NCI-H524 treated with DMSO at 0.1 percent for 48 hours (cell line): Measurements from ENCODE around the gene CHRM2.

Experiments used
- DNase-seq: peaks from one replicate; lab custom pipeline; 2025; lab: John Stamatoyannopoulos, UW

The CHRM2 gene

DNA sequence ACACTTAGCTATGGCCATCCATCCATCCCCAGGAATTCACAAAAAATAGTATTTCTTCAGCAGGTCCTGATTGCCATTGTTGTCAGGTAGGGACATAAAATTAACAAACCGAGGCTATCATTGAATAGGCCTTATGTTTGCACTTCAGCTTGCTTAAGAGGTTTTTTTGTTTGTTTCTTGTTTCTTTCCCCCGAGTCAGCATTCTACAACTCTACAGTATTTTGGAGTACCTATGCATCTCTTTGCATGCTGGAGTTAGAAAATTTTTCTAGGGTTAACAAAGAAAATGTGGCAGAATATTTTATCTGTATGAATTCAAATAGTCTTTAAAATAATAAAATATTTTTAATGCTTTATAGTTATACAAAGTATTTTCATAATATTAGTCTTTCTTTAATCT lies 26.3 kb downstream of the CHRM2 start:
- DNase-seq: no peak

DNA sequence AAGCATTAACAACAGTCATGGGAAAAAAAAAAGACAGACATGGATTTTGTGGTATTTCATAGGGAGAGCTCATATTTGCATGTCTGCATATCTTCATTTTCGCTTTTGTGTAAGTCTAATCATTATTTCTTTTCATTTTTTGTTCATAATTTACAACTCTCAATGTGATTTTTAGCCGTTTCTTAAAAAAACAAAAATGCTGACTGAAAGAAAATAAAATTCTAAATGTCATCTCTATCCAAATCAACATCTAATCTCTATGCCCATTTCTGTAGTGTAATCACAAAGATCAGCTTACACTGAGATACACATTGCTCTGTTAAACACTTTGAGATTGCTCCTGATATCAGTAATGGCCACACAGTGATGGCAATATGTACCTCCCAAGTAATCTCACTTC lies 29.2 kb downstream of the CHRM2 start:
- no peak for DNase-seq

DNA sequence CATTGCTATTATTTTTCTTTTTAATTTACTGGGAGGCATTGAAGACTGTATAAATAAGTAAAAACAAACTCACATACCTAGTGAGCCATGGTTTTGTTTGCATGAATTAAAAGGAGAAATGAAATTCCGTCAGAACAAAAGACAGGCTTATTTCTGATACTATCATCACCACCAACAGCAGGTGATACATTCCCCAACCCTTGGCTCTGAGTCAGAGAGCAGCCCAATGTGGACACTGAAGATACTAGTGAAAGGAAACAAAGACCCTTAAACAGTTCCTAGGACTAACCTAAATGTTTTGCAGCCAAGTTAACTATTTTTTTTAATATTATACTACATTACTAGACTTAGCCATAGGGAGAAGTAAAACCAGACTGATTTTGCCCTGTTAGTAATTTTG lies 31.6 kb downstream of the CHRM2 start:
- no peak for DNase-seq

DNA sequence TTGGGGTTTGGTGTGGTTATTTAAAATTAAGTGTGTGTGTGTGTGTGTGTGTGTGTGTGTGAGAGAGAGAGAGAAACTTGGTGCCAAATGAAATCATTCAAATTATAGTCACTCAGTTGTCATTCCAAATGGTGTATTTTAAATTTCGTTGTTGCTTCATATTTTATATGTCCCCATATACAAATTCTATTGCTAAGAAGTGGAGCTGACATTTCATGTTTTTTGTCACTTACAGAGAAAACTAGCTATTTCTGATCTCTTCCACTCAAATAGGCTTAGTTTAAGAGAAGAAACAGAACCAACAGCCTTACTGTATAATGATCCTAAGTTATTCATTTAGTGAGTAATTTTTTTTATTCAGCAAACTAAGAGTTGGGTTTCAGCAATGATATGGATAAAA lies 42.3 kb downstream of the CHRM2 start:
- DNase-seq: no peak

DNA sequence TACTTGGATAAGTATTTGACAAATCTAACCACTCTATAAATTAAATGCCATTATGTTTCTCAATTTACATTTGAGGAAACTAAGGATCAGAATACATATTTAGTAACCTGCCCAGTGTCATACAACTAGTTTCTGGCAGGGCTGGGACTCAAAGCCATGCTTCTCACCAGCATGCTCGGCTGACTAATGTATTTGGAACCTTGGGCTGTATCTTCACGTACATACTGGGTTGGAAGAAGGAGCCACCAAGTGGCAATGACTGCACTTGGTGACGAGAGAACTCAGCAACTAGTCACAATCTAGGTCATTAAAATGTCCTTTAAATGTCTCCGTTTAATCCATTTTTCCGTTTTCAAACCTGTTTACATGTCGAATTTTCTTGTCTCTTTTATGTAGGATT lies 42.9 kb downstream of the CHRM2 start:
- no peak for DNase-seq

DNA sequence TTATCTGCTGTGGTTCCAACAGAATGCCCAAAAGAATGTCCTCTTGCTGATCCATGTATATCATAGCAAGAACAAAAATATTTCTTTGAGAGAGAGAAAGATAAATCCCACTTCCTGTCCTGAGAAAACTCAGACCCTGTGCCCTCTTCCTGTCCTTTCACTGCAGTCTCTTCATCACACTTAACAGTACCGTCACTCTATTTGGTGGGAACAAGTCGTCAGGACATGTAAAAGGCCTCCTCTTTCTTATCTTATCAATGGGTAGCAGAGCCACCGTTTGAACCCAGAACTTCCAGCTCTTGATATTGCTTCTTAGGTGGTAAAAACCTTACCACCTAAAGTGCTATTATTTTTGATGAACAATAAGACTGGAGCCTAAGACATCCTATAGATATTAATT lies 43.9 kb downstream of the CHRM2 start:
- DNase-seq: no peak

DNA sequence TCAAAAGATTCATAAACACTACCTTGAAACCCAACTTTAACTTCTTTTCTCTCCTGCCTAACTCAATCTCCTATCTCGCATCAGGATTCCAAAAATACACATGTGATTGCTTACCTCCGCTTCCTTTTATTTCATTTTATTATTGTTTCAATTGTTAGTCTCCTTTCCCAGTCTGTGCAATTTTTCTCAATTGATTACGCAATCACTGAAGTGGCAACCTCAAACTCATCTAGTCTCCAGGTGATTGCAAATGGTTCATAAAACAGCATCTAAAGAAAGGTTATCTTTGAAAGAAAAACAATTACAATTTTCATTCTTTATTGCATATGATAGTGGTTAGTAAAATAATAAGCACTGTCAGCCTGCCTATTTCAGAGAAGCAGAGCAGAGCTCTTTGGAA lies 45.6 kb downstream of the CHRM2 start:
- no peak for DNase-seq

DNA sequence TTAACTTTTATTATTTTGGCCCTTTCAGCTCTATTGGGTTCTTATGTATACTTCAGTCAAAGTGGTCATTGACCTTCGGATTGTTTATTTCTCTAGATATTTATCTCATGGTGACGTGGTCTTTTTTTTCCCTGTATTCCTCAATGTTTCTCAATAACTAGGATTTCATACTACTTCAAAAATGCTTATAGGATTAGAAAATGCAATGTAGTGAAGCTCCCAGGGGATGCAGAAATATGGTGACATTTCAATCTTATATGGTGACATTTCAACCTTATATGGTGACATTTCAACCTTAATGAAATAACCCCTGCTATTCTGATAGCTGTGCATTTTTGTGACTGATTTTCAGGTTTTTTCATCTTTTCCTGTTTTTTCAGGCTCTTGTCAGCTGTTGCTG lies 51.4 kb downstream of the CHRM2 start:
- DNase-seq: no peak

DNA sequence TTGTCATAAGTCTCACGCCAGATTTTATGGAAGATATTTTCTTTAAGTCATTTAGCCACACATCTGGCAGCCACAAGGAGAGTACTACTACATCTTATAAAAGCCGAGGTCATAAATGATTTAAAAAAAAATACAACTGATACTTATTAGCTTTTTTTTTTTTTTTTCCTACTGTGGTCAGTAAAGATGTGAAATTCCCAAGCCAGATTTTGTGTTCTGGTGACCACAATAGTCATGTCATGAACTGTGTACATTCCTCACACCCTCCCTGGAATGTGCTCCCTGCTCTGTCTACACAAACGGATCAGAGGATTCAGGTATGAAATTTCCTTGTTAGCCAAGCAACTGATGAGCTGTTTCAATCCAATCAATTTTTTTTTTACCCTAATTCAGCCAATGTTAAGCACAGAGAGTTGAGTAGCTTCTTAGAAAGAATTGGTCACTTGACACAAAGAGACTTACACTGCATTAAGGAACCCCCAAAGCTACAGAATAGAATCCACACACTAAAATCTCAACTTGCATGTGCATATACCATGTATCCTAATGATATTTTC lies 54.7 kb downstream of the CHRM2 start:
- DNase-seq: no peak

DNA sequence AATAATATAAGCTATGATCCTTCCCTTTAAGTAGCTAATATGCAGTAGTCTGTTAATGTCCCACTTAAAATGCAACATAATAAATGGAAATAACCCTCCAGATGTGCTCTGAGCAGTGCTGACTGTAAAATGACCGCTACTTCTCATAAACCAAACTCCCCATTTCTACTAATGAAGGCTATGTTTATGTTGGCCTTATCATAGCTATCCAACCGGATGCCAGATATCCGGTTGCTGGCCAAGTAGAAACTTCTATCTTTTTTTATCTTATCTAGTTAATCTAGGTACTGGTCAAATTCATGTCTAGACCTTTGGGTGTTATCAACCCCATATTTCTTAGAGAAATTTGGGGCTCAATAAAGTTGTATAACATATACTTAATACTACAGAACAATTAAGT lies 56.6 kb downstream of the CHRM2 start:
- no peak for DNase-seq

DNA sequence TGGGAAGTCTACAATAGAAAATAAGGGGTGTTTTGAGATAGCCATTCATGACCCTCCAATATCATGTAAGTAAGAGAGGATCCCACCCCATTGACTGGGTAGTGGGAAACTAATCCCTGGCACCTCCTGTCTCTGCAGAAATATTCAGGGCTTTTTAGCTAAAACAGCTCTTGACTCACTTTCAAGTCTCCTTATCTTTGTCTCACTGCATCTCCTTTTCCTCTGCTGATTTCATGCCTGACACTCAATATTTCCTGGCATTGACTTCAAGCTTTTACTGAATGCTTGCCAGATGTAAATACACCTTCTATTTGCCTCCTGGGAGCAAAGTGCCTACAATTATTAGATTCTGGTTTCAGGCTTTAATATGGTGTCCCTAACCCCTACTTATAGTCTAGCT lies 57.1 kb downstream of the CHRM2 start:
- DNase-seq: no peak

DNA sequence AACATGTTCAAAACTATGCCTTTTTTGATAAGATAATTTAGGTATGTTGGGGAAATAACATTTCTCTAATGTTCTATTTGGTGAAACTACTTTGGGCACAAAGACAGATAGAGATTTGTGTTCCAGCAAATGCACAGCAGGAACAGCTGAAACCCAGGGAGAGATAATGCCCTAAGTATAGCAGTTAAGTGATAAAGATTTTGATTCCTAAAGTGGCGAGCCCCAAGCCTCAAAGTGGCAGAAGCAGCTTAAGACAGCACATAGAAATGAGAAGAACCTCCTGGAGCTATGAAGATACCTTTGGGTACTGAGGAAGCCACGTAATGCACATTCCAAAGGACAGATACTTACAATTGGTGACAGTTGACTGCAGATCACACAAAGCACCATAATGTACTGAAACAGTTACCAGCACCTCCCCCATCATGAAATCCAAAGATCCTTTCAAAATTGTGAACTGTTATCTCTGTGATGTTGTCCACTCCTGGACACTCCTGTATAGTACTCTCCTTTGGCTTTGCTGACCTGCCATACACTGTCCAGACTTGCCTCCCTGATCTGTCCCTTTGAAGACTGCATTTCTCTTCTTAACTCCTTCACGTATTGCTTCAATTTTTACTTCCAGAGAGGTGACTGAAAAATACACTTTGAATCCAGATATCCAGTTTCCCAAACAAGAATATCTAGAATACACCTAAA lies 62.9 kb downstream of the CHRM2 start:
- no peak for DNase-seq

DNA sequence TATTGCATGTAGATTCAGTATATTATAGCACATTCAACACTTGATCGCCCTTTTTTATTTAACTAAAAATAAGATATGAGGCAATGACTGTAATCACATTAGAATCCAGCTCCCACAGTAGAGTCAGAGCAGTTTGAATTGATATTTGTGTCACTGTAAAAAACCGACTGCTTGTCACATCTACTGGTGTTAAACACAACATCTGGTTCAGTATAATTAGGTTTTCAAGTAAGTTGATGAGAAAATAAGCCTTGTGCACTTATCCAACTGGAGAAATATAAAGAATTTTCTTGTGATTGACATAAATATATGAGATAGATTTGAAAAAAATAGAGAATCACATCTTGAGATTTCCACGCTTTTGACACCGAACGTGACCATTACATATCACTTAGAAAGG lies 69.0 kb downstream of the CHRM2 start:
- no peak for DNase-seq

DNA sequence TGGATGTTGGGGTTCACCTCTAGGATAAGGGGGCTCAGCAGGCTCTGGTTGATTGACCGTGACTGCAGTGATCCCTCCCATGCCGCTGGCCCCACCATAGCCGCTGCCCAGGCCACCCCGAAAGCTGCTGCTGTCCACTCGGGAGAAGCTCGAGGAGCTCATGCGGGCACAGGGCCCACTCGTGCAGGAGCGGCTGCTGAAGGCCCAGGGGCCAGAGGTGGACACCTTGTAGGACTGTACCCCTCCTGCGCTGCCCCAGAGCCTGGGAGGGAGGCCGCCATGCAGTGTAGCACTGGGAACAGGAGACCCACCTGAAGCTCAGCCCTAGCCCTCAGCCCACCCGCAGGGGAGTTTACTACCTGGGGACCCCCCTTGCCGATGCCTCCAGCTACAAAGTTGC lies 70.0 kb downstream of the CHRM2 start:
- no peak for DNase-seq

DNA sequence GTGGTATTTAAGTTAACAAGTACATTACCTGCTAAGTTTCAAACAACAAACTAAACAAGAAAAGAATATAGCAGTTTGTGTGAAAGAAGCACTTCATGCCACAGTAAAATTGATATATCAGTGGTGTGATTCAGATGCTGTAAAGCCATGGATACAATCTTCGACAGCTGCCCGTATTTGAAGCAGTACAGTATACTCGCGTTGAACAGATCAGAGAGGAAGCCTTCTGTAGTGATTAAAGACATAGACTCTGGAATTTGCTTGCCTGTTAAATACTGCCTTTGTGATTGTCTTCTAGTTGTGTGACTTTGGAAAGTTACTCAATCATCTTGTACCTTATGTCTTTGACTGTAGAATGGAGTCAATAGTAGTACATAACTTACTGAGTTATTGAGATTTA lies 71.7 kb downstream of the CHRM2 start:
- DNase-seq: no peak

DNA sequence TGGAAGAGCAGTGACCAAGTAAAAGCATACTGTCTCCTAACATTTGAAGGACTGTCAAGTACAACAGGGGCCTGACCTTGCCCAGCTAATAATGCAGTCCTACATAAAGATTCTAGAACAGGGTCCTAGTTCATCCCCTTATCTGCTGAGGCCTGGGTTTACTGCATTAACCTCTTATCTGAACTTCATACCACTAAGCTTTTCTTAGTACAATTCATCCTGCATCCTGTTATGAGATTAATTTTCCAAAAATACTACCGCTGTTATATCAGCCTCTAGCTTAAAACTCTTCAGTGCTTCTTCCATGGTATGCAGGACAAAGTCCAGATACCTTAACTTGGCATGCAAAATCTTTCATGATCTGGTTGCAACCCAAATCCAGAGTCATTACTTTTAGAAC lies 72.5 kb downstream of the CHRM2 start:
- DNase-seq: no peak

DNA sequence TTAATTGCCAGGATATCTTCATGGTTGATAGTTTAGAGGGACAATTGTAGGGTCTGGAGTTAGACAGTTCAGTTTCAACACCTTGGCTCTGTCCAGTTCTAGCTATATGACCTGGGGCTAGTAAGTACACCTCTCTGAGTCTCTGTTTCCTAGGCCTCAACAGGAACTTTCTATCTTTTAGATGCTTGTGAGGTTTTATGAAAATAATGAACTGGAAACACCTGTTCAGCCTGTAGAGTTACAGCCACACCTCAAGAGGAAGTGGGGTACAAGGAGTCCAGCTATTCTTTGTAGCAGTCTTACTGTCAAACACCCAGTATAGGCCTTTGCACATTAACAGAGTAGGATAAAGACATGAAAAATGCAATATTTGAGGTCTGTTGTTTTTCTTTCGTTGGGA lies 73.4 kb downstream of the CHRM2 start:
- DNase-seq: no peak

DNA sequence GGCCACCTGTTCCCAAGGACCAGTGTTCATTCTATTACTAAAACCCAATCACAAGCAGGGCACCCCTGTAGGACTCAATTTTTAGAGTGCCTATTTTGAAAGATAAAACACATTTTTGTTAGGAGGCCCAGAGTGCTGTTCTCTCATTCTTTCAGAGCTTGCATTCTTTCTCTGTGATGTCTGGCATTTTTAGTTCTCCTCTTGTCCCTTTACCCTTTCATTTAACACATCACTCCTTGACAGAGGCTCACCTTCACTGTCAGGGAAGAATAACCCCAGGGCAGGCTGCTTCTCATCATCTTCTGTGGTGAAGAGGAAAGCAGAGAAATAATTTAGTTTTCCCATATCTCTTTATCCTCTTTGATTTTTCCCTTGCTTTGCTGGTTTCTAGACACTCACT lies 73.9 kb downstream of the CHRM2 start:
- no peak for DNase-seq

DNA sequence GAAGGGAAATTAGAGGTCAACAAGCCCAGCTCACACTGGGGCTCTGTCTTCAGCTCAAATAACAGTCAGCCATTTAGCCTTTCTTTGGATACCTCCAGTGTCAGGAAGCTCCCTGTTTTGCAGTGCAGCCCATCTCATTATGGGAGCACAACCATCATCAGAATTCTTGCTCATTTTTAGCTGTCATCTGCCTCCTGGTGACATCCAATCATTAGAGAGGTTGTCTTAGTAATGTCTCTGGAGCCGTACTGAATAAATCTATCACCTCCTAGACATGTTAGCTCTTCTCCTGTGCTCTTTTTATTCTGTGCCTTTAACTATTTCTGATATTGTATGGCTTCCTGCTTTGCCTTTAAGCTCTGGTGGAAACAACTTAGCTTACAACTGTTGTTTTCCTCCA lies 74.5 kb downstream of the CHRM2 start:
- DNase-seq: no peak

DNA sequence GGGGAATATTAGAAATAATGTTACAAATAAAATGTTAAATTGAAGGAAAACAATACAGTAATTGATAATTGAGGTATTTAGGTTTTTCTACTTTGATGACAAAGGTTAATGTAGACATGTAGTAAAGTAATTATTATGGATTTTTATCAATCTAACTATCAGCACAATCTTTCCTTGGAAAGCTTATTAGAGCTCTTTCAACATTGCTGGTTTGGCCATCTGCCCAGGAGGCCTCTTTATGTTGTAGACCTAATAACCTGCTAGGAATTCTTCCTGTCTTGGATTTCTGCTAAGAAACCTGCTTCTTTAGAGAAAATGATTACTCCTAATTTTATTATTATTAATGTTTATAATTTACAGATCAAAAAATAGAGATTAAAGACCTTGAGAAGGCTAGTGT lies 78.9 kb downstream of the CHRM2 start:
- no peak for DNase-seq

DNA sequence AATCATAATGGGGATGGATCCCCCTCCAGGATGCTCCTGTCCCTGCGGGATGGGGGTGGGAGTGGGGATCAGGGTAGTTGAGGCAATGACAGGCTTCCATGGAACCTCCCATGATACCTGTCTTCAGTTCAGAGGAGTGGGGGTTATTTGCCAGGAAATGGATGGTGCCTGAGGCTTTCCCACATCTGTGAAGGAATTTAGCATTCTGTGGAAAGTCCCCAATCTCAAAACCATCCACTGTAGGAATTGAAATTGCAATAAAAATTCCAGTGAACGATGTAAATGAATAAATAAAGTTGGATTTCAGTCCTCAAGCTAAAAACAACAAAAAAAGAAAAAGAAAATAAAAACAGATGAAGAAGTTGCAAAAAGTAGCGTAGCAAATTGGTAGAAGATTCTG lies 81.9 kb downstream of the CHRM2 start:
- DNase-seq: no peak

DNA sequence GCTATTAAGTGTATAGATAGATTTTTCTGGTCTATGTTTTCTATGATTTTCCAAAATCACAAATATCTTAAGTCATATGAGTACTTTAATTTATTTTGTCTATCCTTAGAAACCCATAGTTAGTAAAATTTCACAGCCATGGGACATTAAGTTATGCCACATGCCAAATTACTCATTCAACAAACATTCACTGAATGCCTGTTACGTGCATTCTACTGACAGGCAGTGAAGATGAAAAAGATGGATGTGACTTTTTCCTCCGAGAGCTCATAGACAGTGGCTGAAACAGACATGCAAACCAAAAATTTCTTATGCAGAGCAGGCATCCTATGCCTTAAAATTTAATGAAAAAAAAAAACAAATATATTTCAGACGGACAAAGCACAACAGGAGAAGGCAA lies 84.9 kb downstream of the CHRM2 start:
- DNase-seq: no peak

DNA sequence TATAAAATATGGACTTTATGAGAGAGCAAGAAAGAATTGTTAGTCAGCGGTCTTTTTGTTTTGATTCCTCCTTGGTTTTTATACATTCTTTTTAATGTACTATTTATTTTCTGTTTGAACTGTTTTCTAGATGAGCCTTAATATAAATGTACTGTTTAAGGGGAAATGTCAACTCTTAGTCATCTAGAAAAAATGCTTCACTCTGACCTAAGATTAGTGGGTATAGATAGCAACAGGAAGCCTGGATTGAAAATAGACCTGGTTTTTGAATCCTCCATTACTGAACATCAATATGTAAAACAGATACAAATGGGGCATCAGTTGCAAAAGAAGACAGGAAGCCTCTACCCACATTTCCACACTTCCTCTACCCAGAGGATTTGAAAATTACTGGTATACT lies 87.8 kb downstream of the CHRM2 start:
- no peak for DNase-seq

DNA sequence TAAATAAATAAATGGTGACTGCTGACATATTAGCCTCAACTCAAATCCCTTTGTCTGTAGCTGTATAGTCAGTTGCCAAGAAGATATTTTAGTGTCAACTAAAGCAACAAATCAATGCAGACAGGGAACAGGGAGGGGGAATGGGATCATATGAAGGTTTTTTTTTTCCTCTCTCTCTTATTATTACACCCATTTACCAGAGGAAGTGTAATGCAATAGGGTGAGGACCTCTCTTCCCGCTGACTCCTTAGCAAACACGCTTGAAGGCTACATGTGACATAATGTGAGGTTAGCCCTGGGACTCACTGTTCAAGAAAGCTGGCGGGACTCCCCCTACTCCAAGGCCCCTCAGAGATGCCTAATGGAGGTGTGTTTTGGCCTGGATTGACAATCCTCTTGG lies 88.2 kb downstream of the CHRM2 start:
- DNase-seq: no peak

DNA sequence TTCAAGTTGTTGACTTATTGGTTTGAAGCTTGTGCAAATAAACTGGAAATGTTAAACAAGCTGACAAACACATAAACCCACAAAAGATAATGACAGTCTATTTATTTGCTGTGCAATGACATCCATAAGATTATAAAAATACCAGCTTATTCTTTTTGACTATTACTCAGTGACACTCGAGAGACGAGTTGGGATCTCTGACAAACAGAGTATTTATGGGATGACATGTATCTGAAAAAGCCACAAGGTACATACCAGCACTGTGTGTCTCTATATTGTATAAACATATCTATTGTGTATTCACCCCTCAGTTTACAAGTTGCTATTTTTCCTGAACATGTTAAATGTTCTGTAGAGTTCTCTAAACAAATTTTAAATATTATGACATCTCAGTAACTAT lies 88.9 kb downstream of the CHRM2 start:
- DNase-seq: no peak
